SIG-M5 (cell line): ENCODE measurements around the gene MYO16.
"Not testable (repeated sequence)": the region's sequence is repeated elsewhere in the genome, so short reads cannot be mapped to it uniquely, and the experiment has no call there.

ENCODE experiments used
- DNase-seq: peaks from one replicate; lab custom pipeline; 2025; lab: John Stamatoyannopoulos, UW

The MYO16 gene

DNA sequence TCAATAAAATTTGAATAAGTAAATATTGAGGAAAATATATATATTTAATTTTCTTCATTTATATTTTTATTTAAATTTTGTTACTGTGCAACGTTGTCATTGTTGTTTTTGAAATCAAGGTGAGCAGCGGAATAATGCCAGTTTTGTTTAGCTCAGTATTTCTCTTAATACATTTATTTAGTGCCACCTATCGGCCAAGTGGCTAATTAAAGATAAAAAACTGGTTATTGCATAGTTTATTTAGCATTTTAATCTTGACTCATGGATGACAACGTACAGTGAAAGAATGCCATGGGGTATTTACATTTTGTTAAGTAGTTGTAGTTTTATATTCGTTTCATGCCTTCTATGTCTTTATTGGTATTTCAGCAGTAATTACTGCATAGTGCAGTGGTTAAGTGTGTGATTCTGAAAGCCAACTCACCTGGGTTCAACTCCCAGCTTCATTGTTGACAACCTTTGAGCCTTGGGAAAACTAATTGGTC, 265.9 kb downstream of the MYO16 start:
- DNase-seq, result no peak

DNA sequence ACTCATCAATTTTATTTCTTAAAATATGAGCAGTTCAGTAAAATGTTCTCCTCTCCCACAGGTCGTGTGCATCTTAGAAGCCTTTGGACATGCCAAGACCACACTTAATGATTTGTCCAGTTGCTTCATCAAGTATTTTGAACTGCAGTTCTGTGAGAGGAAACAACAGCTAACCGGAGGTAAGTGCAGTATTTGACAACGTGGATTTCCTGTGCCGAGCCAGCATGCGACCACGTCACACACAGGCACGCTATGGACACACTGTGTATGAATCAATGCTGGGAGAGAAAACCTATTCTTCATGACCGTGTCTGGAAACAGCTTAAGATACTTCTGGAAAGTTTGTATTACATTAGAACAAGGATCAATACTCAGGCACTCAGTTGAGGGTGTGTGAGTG, 268.5 kb downstream of the MYO16 start:
- DNase-seq, result no peak

DNA sequence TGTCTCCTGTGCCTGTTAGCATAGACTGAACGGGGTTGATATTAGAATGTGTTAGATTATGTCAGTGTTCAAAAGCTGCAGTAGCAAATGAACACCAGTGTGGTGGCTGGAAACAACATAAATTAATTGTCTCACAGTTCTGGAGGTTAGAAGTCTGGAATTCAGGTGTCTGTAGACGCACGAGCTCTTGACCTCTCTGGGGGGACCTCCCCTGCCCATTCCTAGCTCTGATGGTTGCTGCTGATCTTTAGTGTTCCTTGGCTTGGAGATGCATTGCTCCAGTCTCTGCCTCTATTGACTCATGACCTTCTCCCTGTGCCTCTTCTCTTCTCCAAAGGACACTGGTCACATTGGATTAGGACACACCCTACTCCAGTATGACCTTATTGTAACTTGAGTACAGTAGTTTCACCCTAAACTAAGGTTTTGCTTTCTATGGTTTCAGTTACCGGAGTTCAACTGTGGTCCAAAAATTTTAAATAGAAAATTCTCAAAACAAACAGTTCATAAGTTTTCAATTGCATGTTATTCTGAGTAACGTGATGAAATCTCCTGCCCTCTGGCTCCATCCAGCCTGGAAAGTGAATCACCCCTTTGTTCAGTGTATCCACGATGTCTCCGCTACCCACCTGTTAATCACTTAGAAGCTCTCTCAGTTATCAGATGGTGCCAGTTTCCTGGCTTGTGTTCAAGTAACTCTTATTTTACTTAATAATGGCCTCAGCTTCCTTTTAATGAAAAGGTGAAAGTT, 273.2 kb downstream of the MYO16 start:
- DNase-seq, result no peak

DNA sequence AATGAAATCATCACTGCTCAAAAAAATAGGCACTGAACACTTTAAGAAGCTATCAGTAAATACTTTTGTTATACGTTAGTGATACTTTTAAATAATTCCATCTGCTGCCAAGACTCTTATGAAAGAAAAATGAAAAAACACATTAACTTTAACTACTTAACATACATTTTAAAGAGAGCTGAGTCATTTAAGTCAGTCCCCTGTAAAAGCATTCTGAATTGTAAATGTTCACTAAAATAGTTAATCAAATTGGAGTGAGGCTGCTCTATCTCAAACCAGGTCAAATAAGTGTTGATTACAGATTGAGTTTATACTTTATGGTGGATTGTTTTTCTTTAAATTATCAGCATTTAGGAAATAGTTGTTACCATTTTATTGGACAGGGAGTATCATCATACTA, 274.2 kb downstream of the MYO16 start:
- no peak for DNase-seq

DNA sequence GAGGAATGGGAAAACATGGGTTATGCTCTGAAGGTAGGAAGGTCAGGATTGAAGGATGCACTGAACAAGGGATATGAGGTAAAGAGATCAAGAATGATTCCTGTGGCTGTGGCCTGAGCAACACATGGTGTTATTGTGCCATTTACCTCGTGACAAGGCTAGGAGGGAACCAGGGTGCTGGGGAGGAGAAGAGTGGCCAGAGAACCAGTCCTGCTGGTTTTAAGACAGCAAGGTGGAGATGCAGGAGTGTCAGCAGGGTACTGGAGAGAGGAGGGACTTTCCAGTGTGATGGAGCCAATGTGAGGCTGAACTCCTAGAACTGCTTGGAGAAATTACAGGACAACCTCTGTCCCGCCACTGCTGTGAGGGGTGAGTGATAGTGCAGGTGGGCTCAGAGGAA, 282.4 kb downstream of the MYO16 start:
- DNase-seq, result no peak

DNA sequence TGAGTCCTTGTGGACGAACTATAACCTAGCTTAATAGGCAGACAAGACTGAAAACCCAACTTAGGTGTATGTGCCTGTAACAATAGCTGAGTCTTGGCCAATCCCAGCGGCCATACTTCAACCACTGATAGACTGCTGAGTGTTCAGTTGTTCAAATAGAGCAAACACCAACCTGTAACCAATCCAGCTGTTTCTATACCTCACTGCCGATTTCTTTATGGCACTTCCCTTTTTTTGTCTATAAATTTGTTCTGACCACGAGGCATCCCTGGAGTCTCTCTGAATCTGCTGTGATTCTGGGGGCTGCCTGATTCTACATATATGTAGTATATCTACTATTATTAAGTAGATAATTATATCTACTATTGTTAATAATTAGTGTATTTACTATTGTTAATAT, 284.3 kb downstream of the MYO16 start:
- DNase-seq, result not testable (repeated sequence)

DNA sequence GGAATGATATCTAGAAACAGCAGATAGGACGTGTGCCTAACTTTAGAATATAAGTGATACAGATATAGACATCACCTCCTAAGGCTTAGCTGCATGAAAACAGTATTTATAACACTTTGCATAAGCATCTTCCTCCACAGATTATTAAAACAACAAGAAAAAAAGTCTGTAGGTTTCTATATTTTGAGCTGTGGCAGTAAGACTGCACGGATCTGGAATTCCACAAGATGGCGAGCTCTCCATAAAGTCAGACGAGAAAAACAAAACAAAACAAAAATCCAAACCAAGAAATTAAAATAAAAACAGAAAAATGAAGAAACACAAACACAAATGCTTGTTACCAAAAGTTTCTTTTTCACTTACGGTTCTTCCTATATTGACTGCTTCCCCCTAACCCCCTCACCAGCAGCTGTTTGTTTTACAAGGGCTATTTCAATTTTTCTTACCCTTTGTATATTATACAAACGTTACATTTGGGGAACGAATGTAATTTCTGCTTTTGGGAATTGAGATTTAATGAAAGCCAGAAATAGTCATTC, 285.8 kb downstream of the MYO16 start:
- no peak for DNase-seq

DNA sequence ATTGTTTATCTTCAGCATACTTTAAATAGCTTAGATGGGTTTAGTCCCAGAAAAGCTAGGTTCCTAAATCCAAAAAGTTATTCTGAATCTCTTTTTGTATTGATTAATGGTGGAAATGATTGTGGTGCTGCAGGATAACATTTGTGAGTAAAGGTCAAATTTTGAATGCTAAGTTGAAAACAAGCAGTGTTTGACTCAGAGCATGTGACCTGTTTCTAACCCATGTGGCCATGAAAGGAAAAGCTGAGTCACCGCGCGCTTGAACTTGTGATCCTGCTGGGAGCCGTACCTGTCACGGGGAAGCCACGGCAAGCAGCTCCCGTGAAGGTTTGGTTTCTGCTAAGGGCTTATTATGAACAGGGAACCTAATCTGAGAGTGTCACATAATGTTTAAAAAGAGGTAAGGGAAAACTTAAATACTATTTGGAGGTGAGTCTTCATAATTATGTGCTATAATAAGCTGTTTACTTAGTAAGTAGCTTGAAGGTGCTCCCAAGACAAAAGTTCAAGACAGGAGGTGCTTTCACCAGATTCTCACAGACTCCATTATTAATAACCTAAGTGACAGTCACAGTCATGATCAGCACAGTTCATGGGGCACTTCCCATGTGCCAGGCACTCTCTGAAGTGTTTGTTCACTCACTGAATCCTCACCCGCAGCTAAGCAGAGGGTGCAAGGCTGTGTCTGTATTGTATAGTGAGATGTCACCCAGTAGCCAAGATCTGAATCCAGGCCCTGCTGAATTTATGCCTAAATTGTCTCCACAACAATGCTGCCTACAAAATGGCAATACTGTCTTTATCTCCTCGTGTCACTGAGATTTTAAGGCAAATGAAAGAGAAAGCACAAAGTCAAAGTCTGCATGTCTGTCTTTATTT, 286.5 kb downstream of the MYO16 start:
- no peak for DNase-seq

DNA sequence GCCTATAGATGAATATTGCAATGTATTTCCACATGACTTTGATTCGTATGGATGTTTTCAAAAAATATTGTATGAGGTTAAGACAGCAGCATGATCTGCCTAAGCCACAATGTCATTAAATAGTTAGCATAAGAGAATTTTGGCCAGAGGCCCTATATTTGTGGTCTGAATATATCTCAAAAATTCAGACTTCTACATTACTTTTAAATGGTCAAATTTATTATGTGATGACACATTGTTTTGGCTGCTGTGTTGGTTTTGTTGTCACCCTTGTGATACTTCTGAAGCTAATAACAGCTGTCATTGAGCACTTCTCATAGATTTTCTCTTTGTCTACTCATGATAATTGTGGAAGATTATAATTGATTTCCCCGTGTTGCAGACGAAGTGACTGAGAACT, 288.2 kb downstream of the MYO16 start:
- no peak for DNase-seq

DNA sequence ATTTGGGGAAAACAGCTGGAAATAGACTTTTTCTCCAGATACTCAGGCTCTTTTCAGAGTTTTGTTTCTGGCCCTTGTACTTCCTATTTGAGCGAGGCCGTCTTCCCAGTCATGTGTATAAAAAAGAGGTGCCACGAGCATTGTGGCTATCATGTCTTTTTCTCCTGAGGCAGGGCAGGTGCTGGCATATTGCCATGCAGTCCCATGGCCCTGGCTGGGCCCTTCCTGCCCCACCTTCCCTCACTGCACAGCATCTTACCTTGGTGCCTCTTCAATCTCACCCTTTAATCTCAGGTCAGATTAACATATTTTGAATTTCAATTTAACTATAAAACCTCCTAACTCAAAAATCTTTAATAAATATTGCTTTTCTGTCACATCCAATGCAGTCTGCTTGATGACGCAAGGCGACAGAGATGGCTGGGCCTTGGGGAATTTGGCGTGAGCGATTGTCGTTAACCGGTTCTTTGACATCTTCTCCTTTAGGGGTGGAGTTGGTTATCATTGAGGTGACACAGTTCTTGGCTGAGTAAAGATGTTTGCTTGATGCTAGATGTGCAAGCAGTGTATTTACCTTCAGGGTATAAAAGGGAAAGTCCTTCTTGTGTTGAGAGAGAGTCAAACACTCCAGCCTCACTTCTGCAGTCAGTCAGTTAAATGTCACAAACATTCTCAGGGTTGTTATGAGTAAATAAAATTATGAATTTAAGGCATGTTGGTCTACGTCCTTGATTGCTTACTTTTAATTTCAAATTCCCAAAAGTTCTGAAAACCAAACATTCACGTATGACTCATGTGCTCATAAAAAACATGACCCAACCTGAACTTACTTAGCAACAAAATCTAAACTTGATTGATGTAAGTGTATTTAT, 289.9 kb downstream of the MYO16 start:
- DNase-seq, result no peak

DNA sequence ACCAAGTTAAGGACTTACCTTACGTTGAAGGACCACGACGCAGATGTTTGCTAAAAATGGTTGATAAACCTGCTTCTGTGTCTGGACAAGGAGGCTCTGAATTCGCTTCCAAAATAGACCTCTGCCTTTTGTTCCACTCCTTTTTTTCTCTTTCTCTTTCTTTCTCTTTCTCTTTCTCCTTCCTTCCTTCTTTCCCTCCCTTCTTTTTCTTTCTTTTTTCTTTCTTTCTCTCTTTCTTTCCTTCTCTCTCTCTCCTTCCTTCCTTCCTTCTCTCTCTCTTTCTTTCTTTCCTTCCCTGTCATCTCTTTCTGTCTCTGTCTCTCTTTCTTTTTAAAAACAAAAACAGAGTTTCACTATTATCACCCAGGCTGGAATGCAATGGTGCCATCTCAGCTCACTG, 290.7 kb downstream of the MYO16 start:
- DNase-seq, result no peak

DNA sequence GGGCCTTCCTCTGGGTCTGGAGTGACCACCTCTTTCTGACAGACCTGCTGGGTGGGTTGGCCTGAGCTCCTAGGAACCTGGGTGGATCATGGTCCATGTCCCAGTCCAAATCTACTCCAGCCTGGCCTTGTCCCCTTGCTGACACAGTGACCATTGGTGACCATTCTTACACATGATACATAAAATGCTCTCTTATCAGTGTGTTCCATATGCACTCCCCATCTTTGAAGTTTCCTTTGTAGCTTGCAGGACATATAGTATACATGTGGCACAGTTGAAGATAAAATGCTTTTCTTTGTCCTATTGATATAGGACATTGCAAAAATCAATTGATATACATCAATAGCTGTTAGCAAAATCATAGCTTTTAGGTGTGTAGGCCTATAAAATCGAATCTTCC, 291.8 kb downstream of the MYO16 start:
- no peak for DNase-seq

DNA sequence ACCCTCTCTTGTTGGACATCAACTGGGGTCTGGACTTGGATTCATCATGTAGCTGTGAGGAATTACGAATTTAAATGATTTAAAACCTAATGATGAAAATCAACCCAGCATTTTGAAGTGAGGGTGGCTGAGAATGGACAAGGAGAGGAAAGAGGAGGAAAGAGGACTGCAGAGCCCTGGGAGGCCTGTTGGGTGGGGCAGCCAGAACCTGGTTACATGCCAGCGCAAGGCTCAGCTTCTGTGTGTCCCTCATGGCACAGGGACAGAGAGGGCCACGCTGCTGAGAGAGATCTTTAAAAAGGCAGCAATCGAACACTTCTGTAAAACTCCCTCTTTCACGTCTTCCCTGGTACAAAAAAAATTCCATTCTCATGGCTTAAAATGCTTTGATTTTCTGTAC, 292.7 kb downstream of the MYO16 start:
- DNase-seq, result no peak

DNA sequence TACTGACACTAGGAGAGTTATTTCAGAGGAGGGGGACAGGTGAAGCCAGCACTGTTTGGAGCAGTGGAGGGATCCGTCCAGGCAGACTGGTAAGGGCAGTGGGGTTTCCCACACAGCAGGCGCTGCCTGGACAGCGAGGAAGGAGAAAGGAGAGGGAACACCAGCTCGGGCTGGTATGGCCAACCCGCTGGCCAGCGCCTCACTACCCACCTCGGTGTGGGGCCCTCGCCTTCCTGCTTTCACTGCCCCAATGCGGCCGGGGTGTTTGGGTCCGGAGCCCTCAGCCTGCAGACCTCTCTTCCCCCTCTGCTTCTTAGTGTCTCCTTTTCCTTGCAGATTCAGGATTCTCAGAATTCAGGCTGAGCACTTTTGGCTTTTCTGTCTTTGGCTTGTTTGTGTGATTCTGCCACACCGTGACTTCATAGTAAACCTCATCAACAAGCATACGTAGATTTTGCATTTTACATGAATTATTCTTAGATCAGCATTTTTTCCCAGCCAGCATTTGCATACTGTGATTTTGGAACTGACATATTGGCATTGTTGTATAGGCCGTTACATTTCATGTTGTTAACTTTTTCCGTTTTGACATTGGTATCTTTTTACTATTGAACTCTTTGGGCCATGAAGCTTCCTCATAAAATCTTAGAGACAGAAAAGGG, 294.1 kb downstream of the MYO16 start:
- no peak for DNase-seq

DNA sequence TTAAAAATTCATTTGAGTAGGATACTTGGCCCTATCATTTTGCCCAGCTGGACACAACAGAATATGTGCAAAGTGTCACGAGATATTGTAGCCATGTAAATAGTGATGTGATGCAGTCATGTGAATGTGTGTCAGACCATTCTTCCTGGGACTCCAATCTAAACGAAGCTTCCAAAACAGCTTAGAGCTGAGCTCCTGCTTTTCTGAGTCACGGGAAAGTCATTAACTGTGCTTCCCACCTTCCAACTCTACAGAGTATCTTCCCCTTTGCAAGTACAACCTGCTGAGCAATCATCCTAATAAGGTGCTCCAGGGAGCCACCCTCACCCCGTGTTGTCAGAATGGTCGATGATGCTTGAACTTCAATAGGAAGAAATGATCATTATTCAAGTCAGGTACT, 294.7 kb downstream of the MYO16 start:
- no peak for DNase-seq

DNA sequence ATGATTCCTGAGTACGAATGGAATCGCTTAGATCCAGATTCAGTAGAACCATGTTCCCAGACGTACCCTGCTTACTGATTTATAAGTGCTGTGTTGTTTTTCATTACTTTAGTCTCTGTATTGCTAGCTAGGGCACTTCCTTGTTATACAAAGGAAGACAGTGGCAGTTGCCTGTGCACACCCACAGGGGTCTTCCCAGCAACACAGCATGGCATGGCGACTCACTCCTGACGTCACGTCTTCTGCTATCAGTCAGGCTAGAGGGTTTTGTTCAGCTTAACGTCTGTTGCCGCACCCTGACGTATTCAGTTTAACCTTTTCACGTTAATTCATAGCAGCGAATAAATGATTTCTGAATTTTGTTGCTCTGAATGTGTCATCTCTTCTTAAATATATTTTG, 295.1 kb downstream of the MYO16 start:
- DNase-seq, result no peak

DNA sequence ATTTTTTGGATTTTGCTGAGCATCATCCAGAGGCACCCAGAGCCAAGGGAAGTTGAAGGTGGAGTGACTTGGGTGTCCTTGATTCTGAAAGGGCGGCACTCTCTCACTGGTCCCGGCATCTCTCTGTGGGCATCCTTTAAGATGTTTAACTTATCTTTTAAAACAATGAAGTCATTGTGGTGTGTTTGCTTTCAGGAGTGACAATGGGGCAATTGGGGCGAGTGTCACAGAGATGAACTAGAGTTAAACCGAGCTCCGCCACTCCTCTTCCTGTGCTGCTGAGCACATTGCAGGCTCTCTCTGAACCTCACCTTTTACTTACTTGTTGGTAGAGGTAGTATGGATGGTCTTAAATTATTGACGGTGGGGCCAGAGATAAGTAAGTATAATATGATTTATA, 295.7 kb downstream of the MYO16 start:
- DNase-seq, result no peak

DNA sequence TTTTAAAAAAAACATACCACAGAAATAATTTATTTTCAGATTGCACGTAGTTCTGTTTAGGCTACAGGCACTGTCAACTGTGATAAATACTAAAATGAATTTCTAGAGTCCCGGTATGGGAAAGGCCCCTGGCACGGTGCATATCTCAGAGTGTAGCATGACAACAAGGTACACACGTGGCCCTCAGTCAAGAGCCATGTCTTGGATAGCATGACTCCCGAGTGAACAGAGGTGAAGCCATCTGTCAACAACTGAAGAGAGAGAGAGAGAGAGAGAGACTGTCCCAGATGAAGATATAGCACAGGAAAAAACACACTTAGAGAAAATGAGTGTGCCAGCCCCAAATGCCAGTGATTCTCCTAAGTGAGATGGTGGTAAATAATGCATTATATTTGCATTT, 297.5 kb downstream of the MYO16 start:
- DNase-seq, result no peak

DNA sequence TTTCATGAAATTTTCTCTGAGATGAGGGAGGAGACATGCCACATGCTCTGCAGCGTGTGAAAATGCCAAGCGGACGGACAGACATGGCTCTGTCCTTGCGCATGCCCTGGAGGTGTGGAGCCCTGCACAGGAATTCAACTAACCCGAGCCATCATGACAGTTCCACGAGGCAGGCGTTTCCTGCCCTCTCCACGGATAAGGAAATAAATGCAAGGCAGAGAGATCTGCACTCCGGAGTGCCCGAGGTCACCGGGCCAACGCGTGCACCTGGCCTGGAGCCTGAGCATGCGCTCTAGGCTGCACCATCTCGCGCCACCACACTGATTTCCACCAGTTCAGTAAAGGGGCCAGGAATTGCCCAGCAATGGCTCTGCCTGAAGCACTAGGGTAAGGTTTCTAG, 298.2 kb downstream of the MYO16 start:
- DNase-seq, result no peak

DNA sequence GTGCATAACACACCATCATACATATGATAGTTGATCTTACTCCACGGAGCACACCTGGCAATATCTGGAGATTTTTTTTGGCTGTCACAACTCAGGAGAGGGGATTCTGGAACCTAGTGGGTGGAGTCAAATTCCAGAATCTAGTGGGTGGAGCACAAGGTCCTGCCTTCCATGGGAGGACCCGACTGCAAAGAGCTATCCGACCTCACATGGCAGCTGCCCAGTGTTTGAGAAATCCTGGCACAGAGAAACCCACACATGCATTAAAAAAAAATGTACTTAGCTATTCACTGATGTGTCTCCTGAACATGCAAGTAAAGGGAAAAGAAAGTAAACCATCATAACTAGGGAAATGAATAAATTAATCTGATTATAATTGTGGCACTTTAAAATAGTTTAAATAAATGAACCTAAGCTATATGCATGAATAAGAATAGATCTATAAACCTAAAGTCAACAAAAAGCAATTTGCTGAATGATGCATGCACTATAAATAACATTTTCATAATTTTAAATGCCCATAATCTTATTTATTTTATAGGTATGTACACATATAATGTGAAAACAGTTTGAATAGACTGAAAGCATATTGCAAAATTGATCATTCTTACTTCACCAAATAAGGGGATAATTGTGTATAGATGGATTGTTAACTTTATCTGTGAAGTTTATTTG, 300.3 kb downstream of the MYO16 start:
- no peak for DNase-seq

DNA sequence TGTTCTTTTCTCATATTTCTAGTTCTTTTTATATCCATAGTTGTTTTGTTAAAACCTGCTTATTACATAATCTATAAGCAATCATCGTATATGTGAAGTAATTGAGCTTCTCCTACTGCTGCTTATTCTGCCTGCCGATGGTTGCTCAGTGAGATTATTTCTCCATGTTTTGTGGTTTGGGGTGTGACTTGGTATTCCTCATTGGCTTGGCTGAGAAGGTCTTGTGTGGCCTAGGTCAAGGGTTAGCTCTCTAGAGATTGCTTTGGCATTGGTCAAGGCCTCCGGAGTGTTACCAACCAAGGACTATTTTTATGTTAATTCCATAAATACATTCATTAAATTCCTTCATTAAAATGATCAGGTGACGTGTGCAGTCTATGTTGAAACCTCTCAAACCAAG, 302.8 kb downstream of the MYO16 start:
- no peak for DNase-seq
